GM12801 (cell line): ENCODE results near the gene UTP4.

Experiments used
- TF ChIP-seq, protein P1 (sequence below): IDR thresholded peaks from one replicate; pipeline ENCODE4 v1.5.1; 2011; ENCODE audit warnings: control low read depth; ENCODE audit not compliant: insufficient read length; ENCODE audit errors: extremely low read depth

The UTP4 gene

DNA sequence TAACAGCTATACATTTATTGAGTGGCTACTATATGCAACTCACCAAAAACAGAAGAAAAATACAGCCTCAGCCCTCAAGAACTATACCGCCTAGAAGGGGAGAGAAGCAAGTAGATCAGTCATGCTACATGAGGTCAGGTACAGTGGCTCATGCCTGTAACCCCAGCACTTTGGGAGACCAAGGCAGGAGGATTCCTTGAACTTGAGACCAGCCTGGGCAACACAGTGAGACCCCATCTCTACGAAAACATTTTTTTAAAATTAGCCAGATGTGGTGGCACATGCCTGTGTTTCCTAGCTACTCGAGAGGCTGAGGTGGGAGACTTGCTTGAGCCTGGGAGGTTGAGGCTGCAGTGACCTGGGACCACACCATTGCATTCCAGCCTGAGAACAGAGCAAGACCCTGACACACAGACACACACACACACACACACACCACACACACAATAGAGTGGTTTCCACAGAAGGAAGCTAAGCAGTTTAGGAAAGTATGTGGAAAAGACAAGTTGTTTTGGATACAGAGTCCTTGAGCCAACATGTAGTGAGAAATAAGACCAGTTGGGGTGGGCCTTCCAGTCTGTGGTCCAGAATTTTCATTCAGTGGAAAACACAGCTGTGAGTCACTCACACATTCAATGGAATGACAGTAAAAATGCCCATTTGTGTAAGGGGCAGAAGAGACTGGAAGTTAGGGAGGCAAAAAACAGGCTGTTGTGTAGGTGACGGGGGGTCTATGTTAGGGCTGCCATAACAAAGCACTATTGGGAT, 43.8 kb downstream of the UTP4 start:
- TF ChIP-seq, protein P1, sequence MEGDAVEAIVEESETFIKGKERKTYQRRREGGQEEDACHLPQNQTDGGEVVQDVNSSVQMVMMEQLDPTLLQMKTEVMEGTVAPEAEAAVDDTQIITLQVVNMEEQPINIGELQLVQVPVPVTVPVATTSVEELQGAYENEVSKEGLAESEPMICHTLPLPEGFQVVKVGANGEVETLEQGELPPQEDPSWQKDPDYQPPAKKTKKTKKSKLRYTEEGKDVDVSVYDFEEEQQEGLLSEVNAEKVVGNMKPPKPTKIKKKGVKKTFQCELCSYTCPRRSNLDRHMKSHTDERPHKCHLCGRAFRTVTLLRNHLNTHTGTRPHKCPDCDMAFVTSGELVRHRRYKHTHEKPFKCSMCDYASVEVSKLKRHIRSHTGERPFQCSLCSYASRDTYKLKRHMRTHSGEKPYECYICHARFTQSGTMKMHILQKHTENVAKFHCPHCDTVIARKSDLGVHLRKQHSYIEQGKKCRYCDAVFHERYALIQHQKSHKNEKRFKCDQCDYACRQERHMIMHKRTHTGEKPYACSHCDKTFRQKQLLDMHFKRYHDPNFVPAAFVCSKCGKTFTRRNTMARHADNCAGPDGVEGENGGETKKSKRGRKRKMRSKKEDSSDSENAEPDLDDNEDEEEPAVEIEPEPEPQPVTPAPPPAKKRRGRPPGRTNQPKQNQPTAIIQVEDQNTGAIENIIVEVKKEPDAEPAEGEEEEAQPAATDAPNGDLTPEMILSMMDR: no peak

DNA sequence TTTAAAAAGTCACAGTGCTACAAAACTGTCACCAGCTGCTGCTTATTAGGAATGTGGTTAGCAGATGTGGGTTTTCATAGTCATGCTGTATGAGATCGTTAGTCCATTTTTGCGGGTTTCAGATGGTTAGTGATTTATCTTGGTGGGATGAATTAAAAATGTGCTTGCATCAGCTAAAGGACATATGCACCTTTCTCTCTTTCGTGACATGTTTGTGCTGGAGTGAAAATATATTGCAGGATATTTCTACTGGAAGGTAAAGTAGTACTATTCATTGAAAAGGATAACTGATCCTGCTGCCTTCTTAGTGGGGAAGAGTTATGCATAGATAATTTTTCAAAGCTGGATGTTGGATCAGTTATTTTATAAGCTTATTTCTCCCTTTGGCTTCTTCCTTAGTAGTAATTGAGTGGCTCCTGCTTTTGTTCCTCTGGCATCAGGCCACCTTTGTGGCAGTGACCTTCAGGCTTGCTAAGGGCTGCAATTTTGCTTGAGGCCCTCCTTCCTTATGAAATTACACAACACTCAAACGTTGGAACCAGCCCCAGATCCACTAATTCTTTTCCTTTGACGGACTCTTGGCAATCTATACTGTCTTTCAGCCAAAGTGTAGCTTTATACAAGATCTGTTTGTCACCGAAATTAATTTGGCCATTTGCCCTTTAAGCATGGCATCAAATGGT, 47.0 kb downstream of the UTP4 start:
- TF ChIP-seq, protein P1: no peak

DNA sequence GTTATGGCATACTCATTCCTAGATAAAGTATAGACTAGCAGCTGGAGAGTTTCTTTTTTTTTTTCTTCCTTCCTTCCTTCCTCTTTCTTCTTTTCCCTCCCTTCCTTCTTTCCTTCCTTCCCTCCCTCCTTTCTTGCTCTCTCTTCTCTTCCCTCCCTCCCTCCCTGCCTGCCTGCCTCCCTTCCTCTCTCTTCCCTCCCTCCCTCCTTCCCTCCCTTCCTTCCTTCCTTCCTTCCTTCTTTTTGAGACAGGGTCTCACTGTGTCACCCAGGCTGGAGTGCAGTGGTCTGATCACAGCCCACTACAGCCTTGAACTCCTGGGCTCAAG, 47.5 kb downstream of the UTP4 start:
- TF ChIP-seq, protein P1: no peak

GRCh38 chr16:69182730-69183416, 50.4 kb downstream of the UTP4 start:
- TF ChIP-seq, protein P1: no peak

DNA sequence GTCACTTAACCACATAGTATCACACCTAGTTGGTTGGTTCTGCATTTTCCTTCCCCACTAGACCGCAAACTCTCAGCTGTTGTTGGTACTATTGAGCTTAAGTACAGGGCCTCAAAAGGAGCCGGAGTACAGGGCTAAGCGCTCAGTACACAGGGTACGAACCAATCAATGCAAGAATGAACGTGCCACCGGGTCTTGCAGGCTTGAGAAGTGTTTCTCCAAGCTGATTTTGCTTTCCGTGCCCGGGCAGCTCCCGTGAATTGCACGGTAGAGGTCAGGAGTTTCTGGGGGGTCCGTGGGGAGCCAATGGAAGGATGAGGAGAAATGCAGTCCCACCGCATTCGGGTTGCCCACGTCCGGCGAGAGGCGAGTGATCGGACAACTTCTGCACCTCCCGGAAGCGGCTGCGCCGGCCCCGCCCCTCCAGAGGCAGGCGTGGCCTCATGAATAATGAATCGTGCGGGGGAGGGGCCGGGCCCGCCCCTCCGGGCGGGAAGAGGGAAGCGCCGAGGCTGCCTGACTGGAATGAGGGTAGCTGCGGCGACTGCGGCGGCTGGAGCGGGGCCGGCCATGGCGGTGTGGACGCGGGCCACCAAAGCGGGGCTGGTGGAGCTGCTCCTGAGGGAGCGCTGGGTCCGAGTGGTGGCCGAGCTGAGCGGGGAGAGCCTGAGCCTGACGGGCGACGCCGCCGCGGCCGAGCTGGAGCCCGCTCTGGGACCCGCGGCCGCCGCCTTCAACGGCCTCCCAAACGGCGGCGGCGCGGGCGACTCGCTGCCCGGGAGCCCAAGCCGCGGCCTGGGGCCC, 54.4 kb downstream of the UTP4 start, which contains the start of gene SNTB2:
SNTB2 (plus strand) TSS at position 523 of the 804 bp plus-strand sequence; CDS start at position 526, 3 bp downstream.
- TF ChIP-seq, protein P1: no peak

- TF ChIP-seq, protein P1: no peak
These were observed 55.2 kb downstream of the UTP4 start for GRCh38 chr16:69187446-69188235.
